Lung (tissue), 12 donors: ENCODE results near the gene FAM3B. TPM values are rescaled to one million over a fixed set of nuclear protein-coding genes. Genes with fewer than 3 reads are reported as not detected.

ENCODE experiments used
- ATAC-seq: fragments of 200-7000 bp; cut with Tn5 transposase; one replicate; pipeline ENCODE4 v1.9.1; 2020; ENCODE audit warnings: moderate number of reproducible peaks; ENCODE audit not compliant: insufficient read depth, low FRiP score
- DNase-seq, 3 donors: peaks; one replicate each; pipeline ENCODE4 v3.0.0-alpha.2; 2013 to 2017
- H3K27ac ChIP-seq, 2 donors: one replicate each; pipeline ENCODE4 v1.5.1; 2013; ENCODE audit warnings: mild to moderate bottlenecking in 2 of 2, moderate library complexity in 2 of 2, control low read depth in 1 of 2, inconsistent platforms in 1 of 2, low read depth in 1 of 2, low read length in 1 of 2
- H3K27me3 ChIP-seq, 3 donors: one replicate each; pipeline ENCODE4 v1.5.1; 2013; ENCODE audit warnings: low read length in 2 of 3; ENCODE audit not compliant: control insufficient read depth in 3 of 3, insufficient read depth in 3 of 3
- H3K36me3 ChIP-seq, 4 donors: one replicate each; pipeline ENCODE4 v1.5.1; 2013; ENCODE audit warnings: low read length in 4 of 4, mild to moderate bottlenecking in 1 of 4, moderate library complexity in 1 of 4; ENCODE audit not compliant: control insufficient read depth in 4 of 4, insufficient read depth in 4 of 4
- H3K4me1 ChIP-seq, 5 donors: one replicate each; pipeline ENCODE4 v1.5.1; 2013; ENCODE audit warnings: low read length in 5 of 5, mild to moderate bottlenecking in 2 of 5, moderate library complexity in 1 of 5; ENCODE audit not compliant: control insufficient read depth in 5 of 5, insufficient read depth in 5 of 5
- H3K4me3 ChIP-seq: one replicate; pipeline ENCODE4 v1.5.1; 2013; ENCODE audit warnings: mild to moderate bottlenecking, control low read depth, moderate library complexity
- H3K9ac ChIP-seq, 2 donors: one replicate each; pipeline ENCODE4 v1.5.1; 2013; ENCODE audit warnings: low read length in 2 of 2, control low read depth in 1 of 2; ENCODE audit not compliant: insufficient read depth in 1 of 2
- H3K9me3 ChIP-seq, 4 donors: one replicate each; pipeline ENCODE4 v1.5.1; 2013; ENCODE audit warnings: low read length in 3 of 4, mild to moderate bottlenecking in 1 of 4, moderate library complexity in 1 of 4; ENCODE audit not compliant: control insufficient read depth in 4 of 4, insufficient read depth in 3 of 4
- WGBS, 2 donors: extraction: QIAGEN DNeasy Blood & Tissue Kit; methylation state at CpG; one replicate each; pipeline ENCODE4 v1.1.7; 2013; 5-methylcytosine and 5-hydroxymethylcytosine counted together
- polyA plus RNA-seq, 2 donors: library from polyadenylated mRNA; stranded (reverse); fragments of 200-250 nt; gene quantifications; one replicate each; pipeline ENCODE4 v1.2.1, GENCODE V29; 2013
- total RNA-seq, 2 donors: library from RNA; depleted of rRNA in 1 of 2; stranded (reverse); fragments of >200 nt in 1 of 2; gene quantifications; one replicate each; pipeline ENCODE4 v1.2.1, GENCODE V29; 2014 to 2021
- TF ChIP-seq, protein P1 (sequence below): IDR thresholded peaks from 2 replicates; pipeline ENCODE4 v1.5.1; 2012; ENCODE audit warnings: mild to moderate bottlenecking; ENCODE audit errors: control extremely low read depth, extremely low read depth
- donor health status: control.
- donor health status: control.
- donor health status: Bipolar disorder and iron deficiency.
- donor health status: healthy.
- donor health status: DM: yes; HTN: yes; CAD: no.

The FAM3B gene
- total and polyA plus RNA-seq, 4 donors: 4.5 to 18.1 (median 9.0) TPM

DNA sequence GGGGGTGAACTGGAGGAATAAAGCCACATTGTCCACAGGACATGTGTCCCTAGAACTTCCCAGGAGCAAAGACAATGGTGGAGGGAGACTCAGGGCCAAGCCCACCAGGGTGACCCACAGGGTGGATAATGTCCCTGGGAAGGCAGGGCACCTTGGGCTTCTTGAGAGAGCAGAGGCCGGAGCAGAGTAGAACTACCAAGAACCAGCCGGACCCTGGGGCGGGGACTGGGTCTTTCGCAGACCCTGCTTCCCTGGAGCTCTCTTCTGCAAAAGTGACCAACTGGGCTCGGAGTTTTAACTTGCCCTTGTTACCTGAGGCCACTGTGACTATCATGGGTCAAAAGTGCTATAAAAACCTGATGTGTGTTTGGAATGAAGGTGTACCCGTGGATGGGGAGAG lies 875 bp upstream of the FAM3B start:
- no peak for ATAC-seq
- 95% methylated on average over 6 of the region's 6 CpGs for WGBS, 2 donors

GRCh38 chr21:41317063-41317392 lies 427 bp downstream of the FAM3B start:
- H3K9ac ChIP-seq: peak overlapping the region in 1 of 2 donors; percentile 32
- no peaks in the 10 kb centered on the region for H3K36me3 ChIP-seq
- DNase-seq: no peak
- peaks cover 0 to 3% (median 0%) of the 10 kb centered on the region in 4 donors for H3K9me3 ChIP-seq
- 11 to 12% methylated on average over 11 to 19 of the region's 19 CpGs for WGBS, 2 donors
- ATAC-seq: no peak
- H3K4me3 ChIP-seq: peak overlapping the region; percentile 41
- H3K4me1 ChIP-seq: peaks cover 0 to 7% (median 0%) of the 10 kb centered on the region in 5 donors
- no peak overlapping the region for H3K27ac ChIP-seq
- H3K27me3 ChIP-seq: peaks cover 0 to 23% (median 22%) of the 10 kb centered on the region in 3 donors
- TF ChIP-seq, protein P1, sequence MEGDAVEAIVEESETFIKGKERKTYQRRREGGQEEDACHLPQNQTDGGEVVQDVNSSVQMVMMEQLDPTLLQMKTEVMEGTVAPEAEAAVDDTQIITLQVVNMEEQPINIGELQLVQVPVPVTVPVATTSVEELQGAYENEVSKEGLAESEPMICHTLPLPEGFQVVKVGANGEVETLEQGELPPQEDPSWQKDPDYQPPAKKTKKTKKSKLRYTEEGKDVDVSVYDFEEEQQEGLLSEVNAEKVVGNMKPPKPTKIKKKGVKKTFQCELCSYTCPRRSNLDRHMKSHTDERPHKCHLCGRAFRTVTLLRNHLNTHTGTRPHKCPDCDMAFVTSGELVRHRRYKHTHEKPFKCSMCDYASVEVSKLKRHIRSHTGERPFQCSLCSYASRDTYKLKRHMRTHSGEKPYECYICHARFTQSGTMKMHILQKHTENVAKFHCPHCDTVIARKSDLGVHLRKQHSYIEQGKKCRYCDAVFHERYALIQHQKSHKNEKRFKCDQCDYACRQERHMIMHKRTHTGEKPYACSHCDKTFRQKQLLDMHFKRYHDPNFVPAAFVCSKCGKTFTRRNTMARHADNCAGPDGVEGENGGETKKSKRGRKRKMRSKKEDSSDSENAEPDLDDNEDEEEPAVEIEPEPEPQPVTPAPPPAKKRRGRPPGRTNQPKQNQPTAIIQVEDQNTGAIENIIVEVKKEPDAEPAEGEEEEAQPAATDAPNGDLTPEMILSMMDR: no peak

More for the DNA sequence above, 875 bp upstream of the FAM3B start:
- Histone ChIP-seq H3K27me3 (peaks cover 0 to 23% (median 22%) of the 10 kb centered on the region in 3 donors), H3K27ac (no peak overlapping the region), H3K9me3 (peaks cover 0 to 3% (median 0%) of the 10 kb centered on the region in 4 donors), H3K36me3 (no peaks in the 10 kb centered on the region), H3K4me1 (peaks cover 0 to 7% (median 0%) of the 10 kb centered on the region in 5 donors), H3K9ac (no peak overlapping the region), H3K4me3 (no peak overlapping the region)
- DNase-seq: no peak
- TF ChIP-seq, protein P1: no peak

DNA sequence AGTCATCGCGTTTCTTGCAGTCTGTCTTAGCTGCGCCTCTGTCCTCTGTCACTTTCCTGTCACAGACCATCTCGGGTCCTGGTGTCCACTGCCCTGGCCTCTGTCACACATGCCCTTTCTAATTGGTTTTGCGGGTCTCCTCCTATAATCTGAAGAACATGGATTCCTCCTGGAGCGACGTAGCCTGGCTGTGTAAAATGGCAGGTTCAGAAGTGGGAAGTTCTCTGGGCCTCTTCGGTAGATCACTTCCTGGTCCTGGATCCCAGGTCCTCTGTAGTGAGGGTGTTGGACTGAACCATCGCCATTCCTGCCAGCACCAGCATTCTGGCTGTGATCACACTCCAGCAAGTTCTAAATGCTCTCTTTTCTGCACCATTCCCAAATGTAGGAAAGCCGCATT lies 857 bp downstream of the FAM3B start:
- H3K9ac ChIP-seq: no peak overlapping the region
- 72 to 73% methylated on average over 10 of the region's 10 CpGs for WGBS, 2 donors
- DNase-seq (no peak), ATAC-seq (no peak)
- no peak overlapping the region for H3K4me3 ChIP-seq
- TF ChIP-seq, protein P1: no peak
- H3K4me1 ChIP-seq: peaks cover 0 to 7% (median 0%) of the 10 kb centered on the region in 5 donors
- H3K36me3 ChIP-seq: no peaks in the 10 kb centered on the region
- no peak overlapping the region for H3K27ac ChIP-seq
- peaks cover 0 to 23% (median 22%) of the 10 kb centered on the region in 3 donors for H3K27me3 ChIP-seq
- peaks cover 0 to 3% (median 0%) of the 10 kb centered on the region in 4 donors for H3K9me3 ChIP-seq

DNA sequence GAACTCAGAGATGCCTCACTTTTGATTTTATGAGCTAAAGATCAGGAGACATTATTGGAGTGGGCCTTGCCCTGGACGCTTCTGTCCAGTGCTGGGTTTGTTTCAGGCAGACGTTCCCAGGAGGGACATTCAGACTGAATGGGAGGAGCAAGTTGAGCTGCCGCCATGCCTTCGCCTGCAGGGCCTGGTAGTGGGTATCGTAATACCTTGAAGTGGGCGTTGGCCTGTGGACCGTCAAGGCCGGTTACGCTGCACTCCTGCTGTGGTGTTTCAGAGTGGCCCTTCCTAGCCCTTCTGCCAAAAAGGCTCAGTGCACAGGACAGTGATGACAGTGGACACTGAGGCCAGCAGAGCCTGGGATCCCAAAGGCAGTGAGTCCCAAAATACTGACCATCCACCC lies 1.6 kb downstream of the FAM3B start:
- WGBS, 2 donors: 93 to 94% methylated on average over 9 of the region's 9 CpGs

More for the DNA sequence above, 1.6 kb downstream of the FAM3B start:
- no peak overlapping the region for H3K27ac ChIP-seq
- TF ChIP-seq, protein P1: no peak
- H3K36me3 ChIP-seq: no peaks in the 10 kb centered on the region
- DNase-seq (no peak), ATAC-seq (no peak)
- no peak overlapping the region for H3K9ac ChIP-seq
- H3K9me3 ChIP-seq: peaks cover 0 to 3% (median 0%) of the 10 kb centered on the region in 4 donors
- H3K4me1 ChIP-seq: peaks cover 0 to 7% (median 0%) of the 10 kb centered on the region in 5 donors
- H3K27me3 ChIP-seq: peaks cover 0 to 23% (median 22%) of the 10 kb centered on the region in 3 donors
- no peak overlapping the region for H3K4me3 ChIP-seq
